ENCODE results near the gene LRRC58.
A peak's percentile ranks its signal among the peaks of the same experiment; 100 is the strongest.
"Not testable (repeated sequence)": the region's sequence is repeated elsewhere in the genome, so short reads cannot be mapped to it uniquely, and the experiment has no call there.

LRRC58 gene

DNA sequence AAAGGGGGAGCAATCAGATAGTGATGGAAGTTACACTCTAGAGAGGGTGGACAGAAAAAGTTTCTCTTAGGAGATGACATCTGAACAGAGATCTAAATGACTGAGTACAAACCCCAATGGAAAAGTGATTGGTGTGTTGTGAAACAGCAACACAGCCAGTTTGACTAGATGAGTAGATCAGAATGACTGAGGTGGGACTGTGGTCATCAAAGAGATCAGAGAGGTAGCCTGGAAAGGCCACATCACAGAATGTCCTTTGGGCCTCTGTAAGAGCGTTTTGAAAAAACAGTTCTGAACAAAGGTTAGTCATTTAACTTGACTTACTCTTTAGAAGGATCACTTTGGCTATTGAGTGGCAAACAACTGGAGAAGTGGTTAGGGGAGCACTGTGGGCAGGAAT lies 10.6 kb downstream of the LRRC58 start:
- DNase-seq, result no peak

DNA sequence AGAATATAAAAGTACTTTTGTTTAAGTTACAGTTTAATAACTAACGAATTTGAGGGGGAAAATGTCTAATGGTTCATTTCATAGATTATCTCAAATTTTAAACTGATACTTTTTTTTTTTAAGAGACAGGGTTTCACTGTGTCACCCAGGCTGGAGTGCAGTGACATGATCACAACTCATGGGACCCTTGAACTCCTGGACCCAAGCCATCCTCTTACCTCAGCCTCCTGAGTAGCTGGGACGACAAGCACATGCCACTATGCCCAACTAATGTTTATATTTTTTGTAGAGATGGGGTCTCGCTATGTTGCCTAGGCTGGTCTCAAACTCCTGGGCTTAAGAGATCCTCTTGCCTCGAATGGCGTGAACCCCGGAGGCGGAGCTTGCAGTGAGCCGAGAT lies 16.5 kb downstream of the LRRC58 start:
- no peak for DNase-seq

GRCh38 chr3:120331076-120331475 lies 18.1 kb downstream of the LRRC58 start:
- DNase-seq, result peak; percentile 50 to 81

GRCh38 chr3:120326784-120327183 lies 22.4 kb downstream of the LRRC58 start:
- no peak for DNase-seq

GRCh38 chr3:120324190-120324589 lies 25.0 kb downstream of the LRRC58 start:
- DNase-seq, result peak; percentile 38 to 50

GRCh38 chr3:120323761-120324160 lies 25.4 kb downstream of the LRRC58 start:
- DNase-seq, result peak; percentile 50 to 71

DNA sequence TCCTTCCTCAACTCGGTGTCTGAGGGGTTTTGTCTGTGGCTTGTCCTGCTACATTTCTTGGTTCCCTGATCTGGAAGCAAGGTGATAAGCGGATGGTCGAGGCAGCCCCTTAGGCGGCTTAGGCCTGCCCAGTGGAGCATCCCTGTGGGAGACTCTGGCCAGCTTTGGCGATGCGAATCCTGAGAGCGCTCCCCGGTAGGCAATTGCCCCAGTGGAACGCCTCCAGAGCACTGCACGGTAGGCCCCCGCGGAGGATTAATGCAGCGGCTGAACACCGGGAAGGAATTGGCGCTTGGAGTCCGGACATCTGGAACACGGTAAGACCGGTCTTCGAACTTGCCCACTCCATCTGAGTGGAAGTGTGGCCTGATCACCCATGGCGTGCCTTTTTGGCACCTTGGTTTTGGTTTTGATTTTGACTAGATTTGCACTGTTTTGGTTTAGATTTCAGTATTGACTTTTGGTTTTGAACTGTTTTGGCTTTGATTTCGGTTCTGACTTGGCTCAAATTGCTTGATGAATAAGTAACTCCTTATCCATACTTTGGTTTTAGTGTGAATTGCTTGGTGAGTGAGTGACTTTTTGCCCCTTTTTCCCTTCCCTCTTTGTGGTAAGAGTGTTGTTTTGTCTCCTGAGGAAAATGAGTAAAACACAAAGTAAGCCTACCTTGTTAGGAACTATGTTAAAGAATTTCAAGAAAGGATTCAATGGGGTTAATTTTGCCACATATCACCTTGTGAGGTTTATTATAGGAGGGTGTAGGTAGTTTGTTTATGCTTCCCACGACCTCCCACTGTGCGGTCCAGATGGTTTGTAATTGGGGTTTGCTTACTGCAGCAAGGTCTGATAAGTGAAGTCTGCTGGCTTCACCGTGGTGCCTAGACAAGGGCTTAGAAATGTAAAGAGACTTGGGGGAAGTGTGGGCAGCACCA lies 37.0 kb downstream of the LRRC58 start:
- no peak for DNase-seq

DNA sequence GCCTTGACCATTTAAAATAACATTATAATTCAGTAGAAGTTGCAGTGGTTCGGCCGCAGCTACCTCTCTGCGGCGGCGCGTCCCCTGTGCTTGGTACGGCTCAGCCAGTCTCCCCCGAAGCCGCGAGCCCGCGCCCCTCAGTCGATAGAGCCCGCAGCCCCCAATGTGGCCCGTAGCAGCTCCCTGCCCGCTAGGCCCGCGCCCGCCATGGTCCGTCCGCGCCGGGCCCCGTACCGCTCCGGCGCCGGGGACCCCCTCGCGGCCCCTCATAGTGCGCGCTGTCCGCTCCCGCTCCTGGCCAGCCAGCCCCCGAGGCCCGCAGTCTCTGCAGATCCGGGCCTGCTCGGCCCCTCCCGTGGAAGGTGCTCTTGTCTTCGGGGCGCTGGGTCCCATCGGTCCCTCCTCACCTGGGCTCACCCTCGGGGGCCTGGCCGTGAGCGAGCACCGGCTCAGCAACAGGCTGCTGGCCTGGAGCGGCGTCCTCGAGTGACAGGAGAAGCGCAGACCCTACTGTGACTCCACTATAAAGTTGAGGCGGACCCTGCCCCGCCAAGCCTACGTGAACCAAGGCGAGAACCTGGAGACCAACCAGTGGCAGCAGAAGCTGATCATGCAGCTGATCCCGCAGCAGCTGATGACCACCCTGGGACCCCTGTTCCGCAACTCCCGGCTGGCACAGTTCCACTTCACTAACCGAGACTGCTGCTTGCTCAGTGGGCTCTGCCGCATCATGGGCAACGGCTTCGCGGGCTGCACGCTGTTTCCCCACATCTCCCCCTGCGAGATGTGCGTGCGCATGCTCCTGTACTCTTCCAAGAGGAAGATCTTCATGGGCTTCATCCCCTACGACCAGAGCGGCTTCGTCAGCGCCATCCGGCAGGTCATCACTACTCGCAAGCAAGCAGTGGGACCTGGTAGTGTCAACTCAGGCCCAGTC lies 42.4 kb downstream of the LRRC58 start:
- DNase-seq, result no peak

DNA sequence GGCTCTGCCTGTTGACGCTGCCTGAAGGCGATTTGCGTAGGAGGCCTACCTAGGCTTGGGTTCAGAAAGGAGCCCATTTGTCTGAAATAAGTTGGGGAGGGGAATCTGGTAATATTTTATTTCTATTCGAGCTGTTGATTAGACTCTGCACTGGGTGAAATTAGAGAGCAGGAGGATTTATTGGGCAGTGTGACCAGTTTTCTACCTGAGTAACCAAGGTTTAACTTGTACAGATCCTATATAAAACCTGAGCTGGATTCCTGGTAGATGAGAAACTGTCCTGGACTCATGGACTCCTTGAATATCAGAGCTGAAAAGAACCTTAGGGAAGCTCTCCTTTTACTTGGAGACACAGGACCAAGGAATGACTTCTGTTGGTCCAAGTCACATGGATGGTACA lies 44.5 kb downstream of the LRRC58 start:
- no peak for DNase-seq

GRCh38 chr3:120302361-120302760 lies 46.8 kb downstream of the LRRC58 start:
- DNase-seq, result no peak

DNA sequence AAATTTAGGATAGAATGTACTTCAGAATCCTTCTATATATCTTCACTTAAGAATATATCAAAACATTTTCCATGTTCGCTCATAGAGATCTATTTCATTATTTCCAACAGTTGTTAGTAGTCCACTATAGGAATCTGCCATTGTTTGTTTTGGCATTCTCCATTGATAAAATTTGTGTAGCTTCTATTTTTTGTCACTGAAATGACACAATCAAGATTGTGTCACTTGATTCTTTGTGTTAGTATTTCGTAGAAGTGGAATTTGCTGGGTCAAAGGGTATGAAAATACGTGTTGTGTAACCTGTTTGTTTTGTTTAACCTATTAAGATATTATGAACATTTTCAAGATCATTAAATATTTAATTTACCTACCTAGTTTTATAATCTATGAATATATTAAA lies 48.2 kb downstream of the LRRC58 start:
- DNase-seq, result peak in 1 of 2 donors; percentile 14

GRCh38 chr3:120299403-120299802 lies 49.8 kb downstream of the LRRC58 start:
- DNase-seq, result peak; percentile 36 to 47

DNA sequence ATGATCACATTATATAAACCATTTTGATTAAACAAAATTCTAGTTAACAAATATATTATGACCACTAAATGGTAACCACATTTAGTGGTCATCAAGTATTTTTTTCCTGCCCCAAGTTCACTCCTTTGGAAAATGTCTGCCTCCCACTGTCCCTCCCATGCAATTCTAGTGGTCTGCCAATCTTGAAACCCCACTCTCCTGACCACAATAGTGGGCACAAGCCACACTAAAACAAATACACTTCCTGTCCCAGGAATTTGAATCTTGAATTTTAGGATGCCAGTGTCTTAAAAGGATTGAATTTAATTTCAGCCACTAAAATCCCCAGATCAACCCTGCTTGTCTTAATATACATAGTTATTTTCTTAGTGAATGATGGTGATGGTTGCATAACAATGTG lies 50.2 kb downstream of the LRRC58 start:
- DNase-seq, result no peak

GRCh38 chr3:120291552-120291951 lies 57.6 kb downstream of the LRRC58 start:
- not testable (repeated sequence) for DNase-seq

GRCh38 chr3:120289636-120290035 lies 59.5 kb downstream of the LRRC58 start:
- DNase-seq, result no peak

DNA sequence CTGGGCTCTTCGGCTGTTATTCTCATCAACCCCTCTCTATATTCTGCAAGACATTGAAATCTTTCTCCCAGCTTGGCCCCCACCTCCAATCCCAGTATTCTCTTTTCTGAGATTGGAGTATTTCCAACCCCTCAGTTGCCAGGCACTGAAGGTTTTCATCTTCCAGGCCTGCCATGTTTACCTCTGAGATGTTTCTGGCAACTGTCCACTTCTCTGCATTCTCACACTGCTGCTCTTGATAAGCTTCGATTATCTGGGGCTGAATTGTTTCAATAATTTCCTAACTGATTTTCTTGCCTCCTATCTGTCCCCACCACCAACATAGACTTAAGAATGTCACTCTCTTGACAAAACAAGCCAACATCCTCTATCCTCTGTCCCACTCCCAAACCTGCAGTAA lies 62.7 kb downstream of the LRRC58 start:
- no peak for DNase-seq

GRCh38 chr3:120285508-120285841 lies 63.7 kb downstream of the LRRC58 start:
- no peak for DNase-seq

DNA sequence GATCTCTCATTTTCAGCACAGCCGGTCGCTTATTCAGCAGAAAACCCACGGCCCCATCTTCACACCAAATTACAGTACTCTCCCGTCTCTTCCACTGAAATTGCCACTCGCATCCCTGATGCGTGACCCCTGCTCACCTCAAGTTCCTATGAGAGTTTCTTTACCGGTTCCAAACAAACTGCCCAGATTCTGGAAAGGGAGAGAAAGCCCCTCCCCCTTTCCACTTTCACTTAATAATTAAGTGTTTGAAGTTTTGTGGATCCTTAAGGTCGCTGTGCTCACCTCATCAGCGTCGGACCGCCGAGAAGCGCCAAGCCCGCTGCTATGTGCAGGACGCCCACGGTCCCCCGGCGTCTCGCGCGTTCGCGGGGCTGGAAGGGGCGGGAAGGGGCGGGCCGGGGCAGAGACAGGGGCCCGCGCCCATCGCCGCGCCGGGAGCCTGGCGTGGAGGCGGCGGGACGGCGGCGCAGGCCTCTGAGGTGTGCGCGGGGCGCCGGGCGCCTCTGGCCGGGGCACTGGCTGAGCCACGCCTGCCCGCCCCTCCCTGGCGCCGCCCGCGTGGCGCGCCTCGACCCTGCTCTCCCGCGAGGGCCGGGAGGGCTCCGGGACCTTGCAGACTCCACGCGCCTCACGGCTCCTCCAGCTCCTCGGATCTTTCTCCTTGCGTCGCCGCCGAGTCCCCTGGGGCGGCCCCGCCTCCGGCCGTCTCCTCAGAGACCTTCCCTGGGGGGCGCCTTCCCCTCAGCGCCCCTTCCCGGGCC lies 64.2 kb downstream of the LRRC58 start, which contains the start of gene GPR156:
TSS of gene GPR156 (minus strand) at position 476 of the 761 bp plus-strand sequence. CDS start 41,124 bp downstream, outside the sequence.
- no peak for DNase-seq

DNA sequence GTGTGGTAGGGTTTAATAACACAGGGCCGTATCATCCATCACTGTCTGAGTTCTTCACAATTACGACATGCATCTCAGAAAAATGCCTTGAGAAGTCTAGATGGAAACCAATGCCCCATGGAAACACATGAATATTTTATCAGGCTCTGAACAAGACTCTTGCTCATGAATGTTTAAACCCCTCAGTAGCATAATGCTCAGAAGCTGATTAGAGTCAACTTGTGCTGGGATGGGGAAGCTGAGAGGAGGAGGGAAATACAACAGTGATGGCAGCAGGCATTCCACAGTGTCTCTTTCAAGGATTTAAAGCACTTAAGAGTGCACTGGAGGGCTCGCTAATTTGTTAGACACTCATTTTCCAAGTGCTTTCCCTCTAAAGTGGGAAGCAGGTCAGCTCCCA lies 67.9 kb downstream of the LRRC58 start:
- no peak for DNase-seq

DNA sequence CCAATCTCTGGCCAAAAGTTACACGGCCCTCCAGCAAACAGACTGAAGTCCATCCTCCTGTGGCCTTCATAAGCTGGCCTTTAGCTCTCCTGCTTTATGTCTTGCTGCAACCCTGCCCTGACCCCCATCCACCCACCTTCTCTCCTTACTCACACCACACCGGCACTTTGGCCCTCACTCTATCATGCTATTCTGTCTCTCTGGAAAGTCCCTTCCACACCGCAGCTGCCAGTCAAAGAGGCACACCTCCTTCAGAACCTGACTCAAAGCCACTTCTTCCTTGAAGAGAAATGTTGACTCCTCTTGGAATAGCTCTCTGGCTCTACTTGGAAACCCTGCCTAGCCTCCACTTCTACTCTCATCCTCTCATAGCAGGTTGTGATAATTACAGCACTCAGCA lies 68.6 kb downstream of the LRRC58 start:
- no peak for DNase-seq

GRCh38 chr3:120280026-120280425 lies 69.1 kb downstream of the LRRC58 start:
- no peak for DNase-seq

DNA sequence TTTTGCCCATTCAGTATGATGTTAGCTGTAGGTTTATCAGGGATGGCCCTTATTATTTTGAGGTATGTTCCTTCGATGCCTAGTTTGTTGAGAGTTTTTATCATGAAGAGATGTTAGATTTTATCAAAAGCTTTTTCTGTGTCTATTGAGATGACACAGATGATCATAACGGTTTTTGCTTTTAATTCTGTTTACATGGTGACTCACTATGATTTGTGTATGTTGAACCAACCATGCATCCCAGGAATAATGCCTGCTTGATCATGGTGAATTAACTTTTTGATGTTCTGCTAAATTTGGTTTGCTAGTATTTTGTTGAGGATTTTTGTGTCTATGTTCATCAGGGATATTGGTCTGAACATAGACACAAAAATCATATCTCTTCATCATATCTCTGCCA lies 72.4 kb downstream of the LRRC58 start:
- DNase-seq, result no peak

DNA sequence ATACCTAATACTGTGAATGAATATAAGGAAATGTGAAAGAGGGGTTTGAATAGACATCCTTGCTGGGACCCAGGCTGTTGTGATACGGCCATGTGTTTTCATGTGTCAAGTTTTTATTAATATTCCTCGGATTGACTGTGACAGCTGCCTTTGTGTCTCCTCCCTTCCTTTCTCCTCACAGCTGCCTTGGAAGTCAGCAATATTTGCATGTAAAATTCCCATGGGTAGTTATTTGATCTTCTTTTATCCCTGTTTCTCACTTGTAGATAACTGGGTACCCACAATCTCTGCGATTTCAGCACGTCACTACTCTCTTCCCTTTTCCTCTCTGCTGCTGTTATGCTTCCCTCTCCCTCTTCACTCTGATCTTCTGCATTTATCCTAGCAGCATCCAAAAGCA lies 73.5 kb downstream of the LRRC58 start:
- no peak for DNase-seq
